Measurements from ENCODE around the gene RPP25L. TPM values are rescaled to one million over a fixed set of nuclear protein-coding genes. Genes with fewer than 3 reads are reported as not detected.

RPP25L gene
- total RNA-seq, 4 donors from 2014 or later = 18.1 to 39.1 (median 26.9) TPM

- peak overlapping the region; percentile 53 to 78 for H3K27ac ChIP-seq
- peaks cover 0 to 1% of the 10 kb centered on the region in 2 donors for H3K27me3 ChIP-seq
- intact Hi-C loops (cut with DNase I; ENCODE audit: low total_unique reads) = loop anchor here (10.0 kb wide), 1 partner anchor 189 kb away; no protein-coding TSS in a partner anchor
- H3K36me3 ChIP-seq = no peaks in the 10 kb centered on the region
- no peak overlapping the region for H3K4me3 ChIP-seq
- peaks cover 0 to 22% of the 10 kb centered on the region in 2 donors for H3K4me1 ChIP-seq
- TF ChIP-seq POLR2A (IDR thresholded peaks at IDR 0.05) (no peak), CTCF (IDR thresholded peaks at IDR 0.05) (no peak)
- H3K9me3 ChIP-seq = no peaks in the 10 kb centered on the region
- peak; percentile 48 to 61 for DNase-seq
These were observed 17.7 kb downstream of the RPP25L start for GRCh38 chr9:34594177-34594576.

- intact Hi-C loops (cut with DNase I; ENCODE audit: low total_unique reads) = loop anchor here (10.0 kb wide), 1 partner anchor 188 kb away; no protein-coding TSS in a partner anchor
- peak; percentile 75 to 88 for DNase-seq
- H3K27ac ChIP-seq = peak overlapping the region; percentile 53 to 78
- H3K4me1 ChIP-seq = peaks cover 0 to 28% of the 10 kb centered on the region in 2 donors
- no peaks in the 10 kb centered on the region for H3K36me3 ChIP-seq
- no peak overlapping the region for H3K4me3 ChIP-seq
- peaks cover 7 to 8% of the 10 kb centered on the region in 2 donors for H3K27me3 ChIP-seq
- H3K9me3 ChIP-seq = no peaks in the 10 kb centered on the region
- TF ChIP-seq CTCF (IDR thresholded peaks at IDR 0.05) = no peak
These were observed 18.8 kb downstream of the RPP25L start for GRCh38 chr9:34592895-34593601.

GRCh38 chr9:34591917-34592866 is 19.7 kb downstream of the RPP25L start:
- Histone ChIP-seq H3K36me3 (no peaks in the 10 kb centered on the region), H3K27ac (peak overlapping the region in 1 of 2 donors; percentile 78), H3K9me3 (no peaks in the 10 kb centered on the region), H3K27me3 (peaks cover 7 to 8% of the 10 kb centered on the region in 2 donors), H3K4me3 (no peak overlapping the region), H3K4me1 (peaks cover 0 to 28% of the 10 kb centered on the region in 2 donors)
- no peak for TF ChIP-seq CTCF (IDR thresholded peaks at IDR 0.05)
- TF ChIP-seq POLR2A (IDR thresholded peaks at IDR 0.05) = no peak
- DNase-seq = no peak
- intact Hi-C loops (cut with DNase I; ENCODE audit: low total_unique reads) = loop anchor here (2.0 to 10.0 kb wide), 2 partner anchors 187 to 259 kb away; no protein-coding TSS in a partner anchor

GRCh38 chr9:34591248-34591916 is 20.5 kb downstream of the RPP25L start:
- H3K4me1 ChIP-seq = peaks cover 0 to 28% of the 10 kb centered on the region in 2 donors
- peak overlapping the region; percentile 4 to 56 for H3K27ac ChIP-seq
- intact Hi-C loops (cut with DNase I; ENCODE audit: low total_unique reads) = loop anchor here (2.0 to 10.0 kb wide), 2 partner anchors 187 to 259 kb away; no protein-coding TSS in a partner anchor
- peak; percentile 83 to 94 (median 92) for TF ChIP-seq CTCF (IDR thresholded peaks at IDR 0.05)
- no peak for TF ChIP-seq POLR2A (IDR thresholded peaks at IDR 0.05)
- no peak overlapping the region for H3K4me3 ChIP-seq
- peak; percentile 79 to 88 for DNase-seq
- peaks cover 7 to 8% of the 10 kb centered on the region in 2 donors for H3K27me3 ChIP-seq
- H3K9me3 ChIP-seq = no peaks in the 10 kb centered on the region
- H3K36me3 ChIP-seq = no peaks in the 10 kb centered on the region
